ENCODE data around the gene CSRP3.

The CSRP3 gene

DNA sequence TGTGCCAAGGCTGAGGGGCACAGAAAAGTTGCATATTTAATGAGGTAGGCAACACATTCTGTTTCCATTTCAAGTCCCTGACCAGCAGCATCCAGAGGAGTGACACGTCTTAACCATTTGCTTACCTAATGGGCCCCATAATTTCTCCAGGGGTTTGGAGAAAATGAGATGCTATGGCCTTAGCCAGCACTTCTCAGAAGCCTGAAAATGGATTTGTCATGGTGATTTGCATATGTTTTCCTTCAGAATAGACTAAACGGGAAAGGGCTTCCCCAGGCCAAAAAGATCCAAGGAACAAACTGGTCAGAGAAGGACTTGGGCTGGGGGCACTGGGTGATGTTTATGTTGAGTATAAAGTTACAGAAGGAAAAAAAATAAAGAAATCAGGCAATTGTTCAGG lies 16.7 kb downstream of the CSRP3 start:
- Histone ChIP-seq H3K27ac (no peak overlapping the region), H3K36me3 (replicated peaks) (no peaks in the 10 kb centered on the region), H3K27me3 (replicated peaks) (no peaks in the 10 kb centered on the region), H3K4me3 (ENCODE audit: low read depth, low read length) (no peak overlapping the region)
- in situ Hi-C loops (cut with HindIII; ENCODE audit: low pct_ligation_motif_present, low sequenced_read_pairs): no loop called here
- DNase-seq: no peak
- no peak for TF ChIP-seq CTCF (IDR thresholded peaks at IDR 0.05; ENCODE audit: low read depth, low read length, missing control alignments)

- in situ Hi-C loops (cut with HindIII; ENCODE audit: low pct_ligation_motif_present, low sequenced_read_pairs): no loop called here
- no peaks in the 10 kb centered on the region for H3K27me3 ChIP-seq (replicated peaks)
- H3K27ac ChIP-seq: no peak overlapping the region
- no peak for DNase-seq
- no peak for TF ChIP-seq CTCF (IDR thresholded peaks at IDR 0.05; ENCODE audit: low read depth, low read length, missing control alignments)
- H3K4me3 ChIP-seq (ENCODE audit: low read depth, low read length): no peak overlapping the region
- no peaks in the 10 kb centered on the region for H3K36me3 ChIP-seq (replicated peaks)
Measured at GRCh38 chr11:19183646-19184045, 18.1 kb downstream of the CSRP3 start.

DNA sequence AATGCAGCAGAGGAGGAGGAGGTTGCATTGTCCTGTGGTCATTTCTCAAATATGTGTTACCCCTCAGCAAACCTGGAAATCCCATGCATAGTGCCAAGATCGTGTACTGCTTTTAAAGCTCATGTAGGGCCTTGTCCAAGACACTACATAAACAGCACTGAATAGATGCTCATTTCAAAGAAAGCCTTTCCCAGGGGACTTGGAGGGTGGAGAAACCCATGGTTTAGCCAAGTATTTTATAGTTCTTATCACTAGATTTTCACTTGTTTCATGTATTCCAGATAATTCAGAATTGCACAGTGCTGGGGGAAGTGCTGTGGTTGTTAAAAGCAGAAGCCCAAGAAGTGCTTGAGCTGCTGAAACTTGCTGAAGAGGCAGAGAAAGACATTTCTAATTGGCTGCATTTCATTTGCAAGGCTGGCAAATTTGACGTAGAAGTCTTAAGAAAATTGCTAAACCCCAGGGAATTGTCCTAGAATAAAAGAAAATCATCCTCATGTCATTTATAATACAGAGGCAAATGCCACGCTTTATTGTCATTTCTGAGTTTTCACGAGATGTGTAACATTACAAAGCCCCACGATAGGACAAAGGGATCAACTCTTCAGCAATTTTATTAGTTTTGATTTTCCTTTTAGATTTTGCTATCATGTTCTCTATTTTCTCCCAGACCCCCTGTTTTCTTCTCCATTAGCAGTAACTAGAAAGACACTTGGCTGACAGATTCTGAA lies 20.1 kb downstream of the CSRP3 start:
- in situ Hi-C loops (cut with HindIII; ENCODE audit: low pct_ligation_motif_present, low sequenced_read_pairs): no loop called here
- no peak overlapping the region for H3K4me3 ChIP-seq (ENCODE audit: low read depth, low read length)
- TF ChIP-seq CTCF (IDR thresholded peaks at IDR 0.05; ENCODE audit: low read depth, low read length, missing control alignments): no peak

GRCh38 chr11:19176629-19177186 lies 25.1 kb downstream of the CSRP3 start:
- DNase-seq: no peak
- in situ Hi-C loops (cut with HindIII; ENCODE audit: low pct_ligation_motif_present, low sequenced_read_pairs): no loop called here
- Histone ChIP-seq H3K4me3 (ENCODE audit: low read depth, low read length) (no peak overlapping the region), H3K36me3 (replicated peaks) (peaks cover 3% of the 10 kb centered on the region), H3K27ac (no peak overlapping the region), H3K27me3 (replicated peaks) (no peaks in the 10 kb centered on the region)
- no peak for TF ChIP-seq CTCF (IDR thresholded peaks at IDR 0.05; ENCODE audit: low read depth, low read length, missing control alignments)

More for the DNA sequence above, 20.1 kb downstream of the CSRP3 start:
- no peak overlapping the region for H3K27ac ChIP-seq
- H3K27me3 ChIP-seq (replicated peaks): no peaks in the 10 kb centered on the region
- no peak for DNase-seq
- H3K36me3 ChIP-seq (replicated peaks): no peaks in the 10 kb centered on the region

DNA sequence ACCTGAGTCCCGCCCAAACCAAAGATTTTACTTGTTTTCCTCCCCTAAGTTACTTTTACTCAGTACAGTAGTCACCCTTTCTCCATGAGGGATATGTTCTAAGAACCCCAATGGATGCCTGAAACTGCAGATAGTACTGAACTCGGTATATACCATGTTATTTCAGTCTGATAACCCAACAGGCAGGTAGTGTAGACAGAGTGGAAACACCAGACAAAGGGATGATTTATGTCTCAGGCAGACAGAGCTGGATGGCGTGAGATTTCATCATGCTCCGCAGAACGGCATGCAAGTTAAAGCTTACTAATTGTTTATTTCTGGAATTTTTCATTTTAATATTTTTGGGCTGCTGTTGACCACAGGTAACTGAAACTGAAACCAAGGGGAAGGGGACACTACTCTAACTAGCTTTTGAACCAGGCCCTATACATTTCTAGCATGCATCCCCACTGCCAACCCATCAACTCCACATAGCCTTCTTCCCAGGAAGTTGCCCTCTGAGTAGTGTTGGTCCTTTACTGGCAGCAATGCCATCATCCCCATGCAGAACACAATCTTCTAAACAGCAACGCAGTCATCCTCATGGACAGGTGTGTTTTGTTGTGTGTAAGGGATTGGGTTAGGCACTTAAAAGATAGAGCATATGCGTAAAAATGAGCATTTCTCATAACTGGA lies 27.7 kb downstream of the CSRP3 start:
- H3K27ac ChIP-seq: no peak overlapping the region
- no peaks in the 10 kb centered on the region for H3K27me3 ChIP-seq (replicated peaks)
- H3K4me3 ChIP-seq (ENCODE audit: low read depth, low read length): no peak overlapping the region
- DNase-seq: no peak
- H3K36me3 ChIP-seq (replicated peaks): peaks cover 3% of the 10 kb centered on the region
- in situ Hi-C loops (cut with HindIII; ENCODE audit: low pct_ligation_motif_present, low sequenced_read_pairs): no loop called here
- no peak for TF ChIP-seq CTCF (IDR thresholded peaks at IDR 0.05; ENCODE audit: low read depth, low read length, missing control alignments)
